Fibroblast of gingiva (primary cell): ENCODE measurements around the gene VCAM1.
A peak's percentile ranks its signal among the peaks of the same experiment; 100 is the strongest.
"Not testable (repeated sequence)": the region's sequence is repeated elsewhere in the genome, so short reads cannot be mapped to it uniquely, and the experiment has no call there.

Experiments used
- DNase-seq: peaks from one replicate; pipeline ENCODE4 v3.0.0-alpha.2; 2011; ENCODE audit warnings: low read depth

Gene VCAM1

DNA sequence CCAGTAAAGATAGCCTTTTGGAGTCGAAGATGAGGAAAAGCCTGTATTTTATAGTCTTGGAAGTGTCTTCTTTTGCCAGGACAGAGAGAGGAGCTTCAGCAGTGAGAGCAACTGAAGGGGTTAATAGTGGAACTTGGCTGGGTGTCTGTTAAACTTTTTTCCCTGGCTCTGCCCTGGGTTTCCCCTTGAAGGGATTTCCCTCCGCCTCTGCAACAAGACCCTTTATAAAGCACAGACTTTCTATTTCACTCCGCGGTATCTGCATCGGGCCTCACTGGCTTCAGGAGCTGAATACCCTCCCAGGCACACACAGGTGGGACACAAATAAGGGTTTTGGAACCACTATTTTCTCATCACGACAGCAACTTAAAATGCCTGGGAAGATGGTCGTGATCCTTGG, at the start of gene VCAM1:
TSS of gene VCAM1 (plus strand) at position 253 of the 400 bp plus-strand sequence. CDS start at position 372, 119 bp downstream.
- no peak for DNase-seq

- peak; percentile 38 for DNase-seq
Observed at GRCh38 chr1:100670083-100670482, 49.5 kb upstream of the VCAM1 start.

GRCh38 chr1:100671601-100672000, 47.9 kb upstream of the VCAM1 start:
- peak; percentile 67 for DNase-seq

- DNase-seq: no peak
Observed at GRCh38 chr1:100683448-100684349, 35.8 kb upstream of the VCAM1 start.

DNA sequence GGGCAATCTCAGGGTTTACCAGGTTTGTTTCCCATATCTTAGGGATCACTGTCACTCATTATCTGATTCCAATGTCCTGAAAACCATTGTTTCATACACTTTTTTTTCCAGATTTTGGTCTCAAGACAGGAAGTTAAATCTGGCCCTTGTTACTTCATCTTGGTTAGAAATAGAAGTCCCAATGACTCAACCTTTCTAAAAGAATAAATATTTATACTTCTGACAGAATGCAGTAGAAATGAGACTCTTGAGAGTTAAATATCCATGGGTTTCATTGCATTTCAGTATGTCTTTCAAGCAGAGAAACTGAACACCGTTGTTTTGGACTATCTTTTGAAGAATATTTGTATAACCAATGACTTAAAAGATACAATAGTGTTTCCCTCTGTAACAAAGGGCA, 19.8 kb upstream of the VCAM1 start:
- DNase-seq: peak; percentile 63

DNA sequence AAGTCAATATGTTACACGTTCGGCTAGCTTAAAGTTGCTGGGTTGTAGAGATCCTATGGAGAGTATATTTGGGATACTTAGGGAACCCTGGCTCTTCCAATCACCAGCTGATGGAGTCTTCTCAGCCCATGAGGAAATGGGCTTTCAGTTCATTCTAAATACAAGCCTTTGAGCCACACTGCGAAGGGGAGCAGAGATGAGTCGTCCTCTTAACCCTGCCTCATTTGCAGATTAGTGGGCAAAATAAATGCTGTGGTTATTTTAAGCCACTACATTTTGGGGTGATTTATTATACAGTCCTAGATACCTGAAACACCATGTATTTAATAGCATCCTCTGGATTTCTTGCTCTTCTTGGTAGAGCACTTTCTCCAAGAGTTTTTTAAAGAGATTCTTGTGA, 19.0 kb upstream of the VCAM1 start:
- no peak for DNase-seq

- no peak for DNase-seq
Observed at GRCh38 chr1:100703052-100703451, 16.5 kb upstream of the VCAM1 start.

DNA sequence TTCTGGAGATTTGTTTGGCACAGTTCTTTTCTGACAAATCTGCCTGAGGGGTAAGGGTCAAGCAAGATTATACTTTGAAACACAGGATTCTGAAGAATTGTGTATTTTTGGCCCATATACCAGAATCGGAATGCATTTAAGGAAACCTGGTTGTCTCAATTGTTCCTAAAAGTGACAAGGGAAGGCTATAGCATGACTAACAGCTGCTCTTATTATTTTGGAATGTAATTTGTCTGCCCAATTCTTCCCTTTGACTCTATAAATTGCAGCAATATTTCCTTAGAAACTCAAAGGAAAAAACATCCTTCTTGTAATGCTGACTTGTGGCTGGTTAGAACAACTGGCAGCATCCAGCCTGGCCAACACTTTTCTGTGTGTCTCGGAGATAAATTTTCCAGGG, 15.8 kb upstream of the VCAM1 start:
- peak; percentile 43 for DNase-seq

DNA sequence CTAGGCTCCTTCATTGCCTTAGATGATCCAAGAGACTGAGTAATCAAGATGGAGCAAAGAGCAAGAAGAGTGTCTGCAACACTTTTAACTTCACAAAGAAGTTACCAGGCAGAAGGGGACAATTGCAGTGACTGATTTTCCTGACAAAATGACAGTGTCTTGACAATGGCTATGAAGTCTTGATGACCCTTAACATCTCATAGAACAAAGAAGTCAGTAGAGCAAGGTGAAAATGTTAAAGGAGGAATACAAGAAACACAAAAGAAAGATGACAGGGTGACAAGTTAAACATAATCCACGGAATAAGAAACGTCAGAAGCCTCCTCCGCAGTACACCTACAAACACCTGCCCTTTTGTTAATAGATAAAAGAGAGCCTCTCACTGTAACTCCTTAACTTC, 15.1 kb upstream of the VCAM1 start:
- no peak for DNase-seq

GRCh38 chr1:100706296-100706695, 13.2 kb upstream of the VCAM1 start:
- DNase-seq: no peak

GRCh38 chr1:100706856-100707255, 12.7 kb upstream of the VCAM1 start:
- no peak for DNase-seq

- DNase-seq: peak; percentile 15
Observed at GRCh38 chr1:100708476-100709062, 11.0 kb upstream of the VCAM1 start.

GRCh38 chr1:100710906-100711682, 8.4 kb upstream of the VCAM1 start:
- DNase-seq: peak; percentile 72

GRCh38 chr1:100713027-100713426, 6.5 kb upstream of the VCAM1 start:
- not testable (repeated sequence) for DNase-seq

- DNase-seq: peak; percentile 68
Observed at GRCh38 chr1:100713626-100714025, 5.9 kb upstream of the VCAM1 start.

- no peak for DNase-seq
Observed at GRCh38 chr1:100714599-100714998, 4.9 kb upstream of the VCAM1 start.

- DNase-seq: no peak
Observed at GRCh38 chr1:100717218-100717617, 2.3 kb upstream of the VCAM1 start.

DNA sequence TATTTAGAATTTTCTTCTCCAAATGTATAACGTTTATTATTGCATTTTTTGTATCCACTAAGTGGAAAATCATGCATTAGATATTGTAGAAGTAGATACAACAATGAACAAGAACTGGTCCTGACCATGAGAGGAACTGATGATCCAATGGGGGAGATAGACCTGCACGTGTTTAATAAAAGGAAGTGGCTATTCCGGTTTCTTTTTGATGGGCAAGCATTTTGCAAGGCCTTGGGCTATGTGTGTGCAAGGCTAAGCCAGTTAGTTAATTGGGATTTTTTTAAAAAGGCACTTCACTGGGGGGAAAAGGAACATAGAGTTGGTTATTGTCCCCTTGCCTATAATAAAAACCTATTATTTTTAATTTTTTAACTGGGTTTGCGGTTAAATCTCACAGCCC, 961 bp upstream of the VCAM1 start:
- DNase-seq: no peak

DNA sequence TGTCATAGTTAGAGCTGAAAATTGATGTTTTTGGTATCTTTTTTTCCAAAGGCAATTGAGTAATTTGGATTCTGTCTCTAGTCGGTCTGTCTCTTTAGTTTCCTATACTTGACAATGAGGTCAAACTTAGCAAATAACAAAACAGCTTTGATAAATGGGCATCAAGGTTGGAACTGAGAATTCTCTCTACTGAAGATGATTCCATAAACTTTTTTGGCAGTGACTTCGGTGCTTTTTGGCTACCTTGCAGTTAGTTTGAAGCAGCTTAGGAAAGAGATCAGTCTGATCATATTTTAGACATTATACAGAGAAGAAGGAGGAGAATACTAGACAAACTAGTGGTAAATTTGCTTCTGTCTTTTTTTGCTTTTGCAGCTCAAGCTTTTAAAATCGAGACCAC, 559 bp downstream of the VCAM1 start:
- DNase-seq: no peak

GRCh38 chr1:100720751-100721150, 1.2 kb downstream of the VCAM1 start:
- DNase-seq: no peak

DNA sequence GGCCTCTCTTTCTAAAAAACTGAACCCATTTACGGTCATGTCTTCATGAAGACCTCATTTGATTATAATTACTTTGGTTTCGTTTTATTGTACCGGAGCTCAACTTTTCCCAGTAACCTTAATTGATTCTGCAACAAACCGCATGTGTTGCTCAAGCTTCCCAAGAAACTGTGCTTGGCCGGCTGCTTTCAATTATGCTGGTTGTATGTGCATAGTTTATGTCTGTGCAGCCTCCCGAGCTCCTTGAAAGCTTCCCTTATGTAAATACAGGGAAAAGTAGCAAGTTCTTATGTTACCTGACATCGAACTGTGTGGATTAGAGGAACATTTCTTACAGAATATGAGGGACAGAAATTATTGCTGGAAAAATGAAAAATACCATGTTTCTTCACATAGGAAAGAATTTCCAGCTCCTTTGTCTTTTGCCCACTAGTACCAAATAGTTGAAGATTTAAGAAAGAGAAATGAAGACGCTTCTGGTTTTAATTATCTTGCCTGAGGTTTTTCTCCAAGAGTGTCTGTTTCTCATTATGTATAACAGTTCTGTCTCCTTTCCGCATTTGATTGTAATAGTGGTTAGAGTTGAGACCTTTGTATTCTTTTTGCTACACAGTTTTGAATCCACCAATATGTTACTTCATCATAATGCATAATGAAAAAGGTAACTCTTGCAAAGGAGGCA, 2.1 kb downstream of the VCAM1 start:
- DNase-seq: peak; percentile 97

DNA sequence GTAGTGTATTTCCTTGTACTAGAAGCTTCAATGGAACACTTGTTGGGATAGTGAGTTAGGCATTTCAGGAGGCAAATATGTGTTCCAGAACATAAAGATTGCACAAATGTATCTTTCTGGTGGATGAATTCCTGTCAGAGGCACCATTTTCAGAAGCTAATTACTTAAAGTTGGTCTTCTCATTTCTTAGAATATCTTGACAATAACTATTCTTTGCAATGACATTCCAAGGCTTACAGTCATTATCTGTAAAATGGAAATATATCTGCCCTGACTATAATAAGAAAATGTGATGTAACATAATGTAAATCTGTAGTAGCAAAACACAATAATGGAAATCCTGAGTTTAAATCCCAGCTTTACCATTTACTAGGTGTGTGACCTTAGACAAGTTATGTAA, 2.7 kb downstream of the VCAM1 start:
- no peak for DNase-seq
